Mesenchymal stem cell (in vitro differentiated cells and primary cell): Measurements from ENCODE around the gene C2CD4C.
"Not testable (repeated sequence)": the region's sequence is repeated elsewhere in the genome, so short reads cannot be mapped to it uniquely, and the experiment has no call there.

Source experiments
- DNase-seq: peaks from one replicate; pipeline ENCODE4 v3.0.0-alpha.2; 2013
- H2AFZ ChIP-seq: one replicate; pipeline ENCODE4 v1.6.1; 2013; ENCODE audit warnings: low read depth, mild to moderate bottlenecking, control low read depth, inconsistent platforms, low read length, moderate library complexity
- H2AK5ac ChIP-seq: 2 replicates; pipeline ENCODE4 v1.6.1; 2013; ENCODE audit warnings: low read length, moderate library complexity, mild to moderate bottlenecking, inconsistent platforms; ENCODE audit not compliant: severe bottlenecking
- H2BK120ac ChIP-seq: one replicate; pipeline ENCODE4 v1.6.1; 2013; ENCODE audit warnings: low read depth, mild to moderate bottlenecking, inconsistent platforms, low read length, moderate library complexity
- H2BK12ac ChIP-seq, 2 experiments: one replicate each; pipeline ENCODE4 v1.6.1; 2013; ENCODE audit warnings: inconsistent platforms in 2 of 2, low read length in 2 of 2, mild to moderate bottlenecking in 2 of 2, moderate library complexity in 2 of 2, control low read depth in 1 of 2
- H2BK15ac ChIP-seq: one replicate; pipeline ENCODE4 v1.6.1; 2013; ENCODE audit warnings: mild to moderate bottlenecking, low read depth, inconsistent platforms; ENCODE audit not compliant: poor library complexity, severe bottlenecking
- H2BK5ac ChIP-seq: 2 replicates; pipeline ENCODE4 v1.6.1; 2013; ENCODE audit warnings: low read depth, mild to moderate bottlenecking, low read length, control low read depth, inconsistent platforms; ENCODE audit not compliant: poor library complexity, severe bottlenecking
- H3K14ac ChIP-seq, 2 experiments: one replicate each; pipeline ENCODE4 v1.6.1; 2013; ENCODE audit warnings: inconsistent platforms in 2 of 2, low read length in 2 of 2, control low read depth in 1 of 2, mild to moderate bottlenecking in 1 of 2, moderate library complexity in 1 of 2
- H3K18ac ChIP-seq, 2 experiments: one replicate each; pipeline ENCODE4 v1.6.1; 2013; ENCODE audit warnings: inconsistent platforms in 2 of 2, low read length in 2 of 2, control low read depth in 1 of 2, low read depth in 1 of 2, mild to moderate bottlenecking in 1 of 2
- H3K23ac ChIP-seq, 2 experiments: one replicate each; pipeline ENCODE4 v1.6.1; 2013; ENCODE audit warnings: inconsistent platforms in 2 of 2, low read length in 2 of 2, mild to moderate bottlenecking in 2 of 2, moderate library complexity in 2 of 2, control low read depth in 1 of 2
- H3K27ac ChIP-seq: 2 replicates; pipeline ENCODE4 v1.5.1; 2013; ENCODE audit warnings: mild to moderate bottlenecking, moderate library complexity, low read length, control low read depth, inconsistent platforms; ENCODE audit not compliant: poor library complexity, severe bottlenecking
- H3K27me3 ChIP-seq, 2 experiments: 2 replicates each; pipeline versions ENCODE4 v1.6.1 to v1.7.0; 2013; ENCODE audit warnings: low read length in 2 of 2, mild to moderate bottlenecking in 2 of 2, moderate library complexity in 2 of 2, control low read depth in 1 of 2, inconsistent platforms in 1 of 2; ENCODE audit not compliant: control insufficient read depth in 1 of 2, insufficient read depth in 1 of 2
- H3K36me3 ChIP-seq, 2 experiments: 2 replicates each; pipeline versions ENCODE4 v1.6.1 to v1.7.0; 2013; ENCODE audit warnings: low read length in 2 of 2, control low read depth in 1 of 2, inconsistent platforms in 1 of 2, low read depth in 1 of 2, mild to moderate bottlenecking in 1 of 2; ENCODE audit not compliant: insufficient read depth in 2 of 2, control insufficient read depth in 1 of 2
- H3K4ac ChIP-seq, 2 experiments: one replicate each; pipeline ENCODE4 v1.6.1; 2013; ENCODE audit warnings: inconsistent platforms in 2 of 2, low read length in 2 of 2, mild to moderate bottlenecking in 2 of 2, moderate library complexity in 2 of 2, control low read depth in 1 of 2, low read depth in 1 of 2
- H3K4me1 ChIP-seq: 2 replicates; pipeline ENCODE4 v1.6.1; 2013; ENCODE audit warnings: low read depth, low read length, control low read depth; ENCODE audit not compliant: control insufficient read depth, insufficient read depth
- H3K4me2 ChIP-seq: 2 replicates; pipeline ENCODE4 v1.6.1; 2013; ENCODE audit warnings: low read length, mild to moderate bottlenecking, inconsistent platforms; ENCODE audit not compliant: poor library complexity, severe bottlenecking
- H3K4me3 ChIP-seq, 2 experiments: 2 replicates each; pipeline versions ENCODE4 v1.5.1 to v1.7.0; 2013; ENCODE audit warnings: low read length in 2 of 2, mild to moderate bottlenecking in 2 of 2, control low read depth in 1 of 2, low read depth in 1 of 2; ENCODE audit not compliant: insufficient read depth in 1 of 2
- H3K79me1 ChIP-seq: replicated peaks from 2 replicates; pipeline ENCODE4 v1.6.1; 2013; ENCODE audit warnings: mild to moderate bottlenecking, control low read depth, low read length, inconsistent platforms; ENCODE audit not compliant: poor library complexity, severe bottlenecking
- H3K9ac ChIP-seq: 2 replicates; pipeline ENCODE4 v1.7.0; 2013; ENCODE audit warnings: mild to moderate bottlenecking, low read length, moderate library complexity
- H3K9me3 ChIP-seq: 2 replicates; pipeline ENCODE4 v1.7.0; 2013; ENCODE audit warnings: mild to moderate bottlenecking, low read length; ENCODE audit not compliant: control insufficient read depth
- H4K8ac ChIP-seq: one replicate; pipeline ENCODE4 v1.6.1; 2013; ENCODE audit warnings: inconsistent platforms, mild to moderate bottlenecking, low read length, moderate library complexity
- H4K91ac ChIP-seq: one replicate; pipeline ENCODE4 v1.6.1; 2013; ENCODE audit warnings: mild to moderate bottlenecking, low read length, inconsistent platforms
- whole genome bisulfite sequencing: methylation state at CpG from one replicate; pipeline ENCODE4 v1.1.7; 2013; ENCODE audit warnings: mixed read lengths; 5-methylcytosine and 5-hydroxymethylcytosine counted together

The C2CD4C gene

GRCh38 chr19:411121-411722, 2.3 kb upstream of the C2CD4C start:
- not testable (repeated sequence) for H2AK5ac ChIP-seq, H3K4ac ChIP-seq, H4K91ac ChIP-seq, H3K36me3 ChIP-seq, H2BK120ac ChIP-seq, H2AFZ ChIP-seq, H3K27ac ChIP-seq, DNase-seq, H3K23ac ChIP-seq, H2BK12ac ChIP-seq, H2BK5ac ChIP-seq, H3K79me1 ChIP-seq, H3K14ac ChIP-seq, H4K8ac ChIP-seq, H3K9ac ChIP-seq, H3K4me2 ChIP-seq, H3K4me3 ChIP-seq, H2BK15ac ChIP-seq, H3K18ac ChIP-seq, H3K9me3 ChIP-seq
- WGBS, result 95% methylated on average over 17 of the region's 22 CpGs
- peaks cover 16% of the 10 kb centered on the region for H3K4me1 ChIP-seq
- H3K27me3 ChIP-seq, result peaks cover 58 to 69% of the 10 kb centered on the region in 2 experiments

GRCh38 chr19:410243-410781, 1.4 kb upstream of the C2CD4C start:
- Histone ChIP-seq H3K23ac (no peak overlapping the region), H3K18ac (no peak overlapping the region), H3K4me3 (no peak overlapping the region), H3K27me3 (peaks cover 58 to 78% of the 10 kb centered on the region in 2 experiments), H3K4me1 (peaks cover 17% of the 10 kb centered on the region), H2AFZ (no peak overlapping the region), H3K79me1 (no peaks in the 10 kb centered on the region), H4K91ac (no peak overlapping the region), H3K9ac (no peak overlapping the region), H3K36me3 (no peaks in the 10 kb centered on the region), H3K27ac (no peak overlapping the region), H2BK120ac (no peak overlapping the region), H3K4me2 (no peak overlapping the region), H3K4ac (no peak overlapping the region), H3K14ac (no peak overlapping the region), H2BK5ac (no peak overlapping the region), H2BK15ac (no peak overlapping the region), H2AK5ac (no peak overlapping the region), H3K9me3 (no peaks in the 10 kb centered on the region), H4K8ac (no peak overlapping the region), H2BK12ac (no peak overlapping the region)
- 89% methylated on average over 21 of the region's 21 CpGs for WGBS
- DNase-seq, result no peak

GRCh38 chr19:409516-410242, 732 bp upstream of the C2CD4C start:
- no peak overlapping the region for H3K27ac ChIP-seq

DNA sequence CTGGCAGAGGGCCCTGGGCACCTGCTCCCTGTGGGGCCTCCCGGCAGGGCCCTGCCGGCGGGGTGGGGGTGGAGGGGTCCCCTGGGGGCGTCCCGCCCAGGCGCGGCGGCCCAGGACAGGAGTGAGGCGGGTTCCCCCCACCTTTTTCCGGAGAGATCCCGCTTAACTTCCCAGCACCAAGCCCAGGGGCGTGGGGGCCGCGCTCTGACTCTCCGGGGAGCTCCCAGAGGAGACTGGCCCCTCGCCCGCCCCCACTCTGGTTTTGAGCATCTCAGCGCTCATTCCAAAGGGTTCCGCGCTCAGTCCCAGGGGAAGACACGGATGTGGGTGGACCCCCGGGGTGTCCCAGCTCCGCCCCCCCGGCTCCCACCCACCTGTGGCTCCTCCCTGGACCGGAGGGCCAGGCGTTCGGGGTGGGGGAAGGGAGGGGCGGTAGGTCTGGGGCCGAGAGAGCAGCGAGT, 476 bp downstream of the C2CD4C start:
- H3K4me2 ChIP-seq, result peak overlapping the region; percentile 94
- H3K23ac ChIP-seq, result no peak overlapping the region
- H2AK5ac ChIP-seq, result no peak overlapping the region
- no peak overlapping the region for H3K4ac ChIP-seq
- no peak overlapping the region for H3K27ac ChIP-seq
- H2BK5ac ChIP-seq, result no peak overlapping the region
- no peak overlapping the region for H2BK15ac ChIP-seq
- H3K9ac ChIP-seq, result no peak overlapping the region
- no peak overlapping the region for H3K18ac ChIP-seq
- 4% methylated on average over 17 of the region's 30 CpGs for WGBS
- peaks cover 17% of the 10 kb centered on the region for H3K4me1 ChIP-seq
- H3K27me3 ChIP-seq, result peaks cover 48 to 74% of the 10 kb centered on the region in 2 experiments
- H2BK12ac ChIP-seq, result no peak overlapping the region
- H4K8ac ChIP-seq, result no peak overlapping the region
- peak overlapping the region in 1 of 2 experiments; percentile 64 for H3K14ac ChIP-seq
- H3K36me3 ChIP-seq, result no peaks in the 10 kb centered on the region
- no peak overlapping the region for H2BK120ac ChIP-seq
- no peaks in the 10 kb centered on the region for H3K79me1 ChIP-seq
- no peak overlapping the region for H2AFZ ChIP-seq
- H4K91ac ChIP-seq, result no peak overlapping the region
- no peaks in the 10 kb centered on the region for H3K9me3 ChIP-seq
- DNase-seq, result no peak
- H3K4me3 ChIP-seq, result no peak overlapping the region

More at GRCh38 chr19:409516-410242, 732 bp upstream of the C2CD4C start:
- Histone ChIP-seq H4K91ac (no peak overlapping the region), H3K36me3 (no peaks in the 10 kb centered on the region), H2AFZ (peak overlapping the region; percentile 67), H3K4me3 (peak overlapping the region in 1 of 2 experiments; percentile 7), H4K8ac (no peak overlapping the region), H3K4ac (peak overlapping the region in 1 of 2 experiments; percentile 33), H2BK15ac (no peak overlapping the region), H3K9ac (no peak overlapping the region), H3K79me1 (no peaks in the 10 kb centered on the region), H3K4me2 (peak overlapping the region; percentile 79), H3K9me3 (no peaks in the 10 kb centered on the region), H3K23ac (peak overlapping the region in 1 of 2 experiments; percentile 53), H2BK5ac (no peak overlapping the region), H2BK12ac (no peak overlapping the region), H3K18ac (peak overlapping the region in 1 of 2 experiments; percentile 49), H2BK120ac (no peak overlapping the region), H3K27me3 (peaks cover 58 to 80% of the 10 kb centered on the region in 2 experiments), H3K4me1 (peaks cover 17% of the 10 kb centered on the region), H2AK5ac (no peak overlapping the region), H3K14ac (no peak overlapping the region)
- peak; percentile 25 for DNase-seq
- WGBS, result 20% methylated on average over 23 of the region's 23 CpGs
